ENCODE measurements around the gene CDC42EP4. TPM values are rescaled to one million over a fixed set of nuclear protein-coding genes. Genes with fewer than 3 reads are reported as not detected.

CDC42EP4 gene
- 20.6 and 24.1 TPM in 2 replicates for total RNA-seq (2014; rRNA removed)
- polyA plus RNA-seq (2012) = 11.0 TPM

GRCh38 chr17:73311781-73312641 is at the start of gene CDC42EP4:
Gene CDC42EP4 (minus strand): TSS chr17:73312001. CDS start chr17:73286500, 25,501 bp downstream.
- DNase-seq (ENCODE audit: low read depth) = peak; percentile 89

- DNase-seq (ENCODE audit: low read depth) = no peak
These were observed 49.4 kb upstream of the CDC42EP4 start for GRCh38 chr17:73360961-73361761.

- DNase-seq (ENCODE audit: low read depth) = no peak
These were observed 48.2 kb upstream of the CDC42EP4 start for GRCh38 chr17:73359987-73360410.

- DNase-seq (ENCODE audit: low read depth) = no peak
These were observed 47.6 kb upstream of the CDC42EP4 start for GRCh38 chr17:73359352-73359751.

GRCh38 chr17:73358668-73359067 is 46.9 kb upstream of the CDC42EP4 start:
- no peak for DNase-seq (ENCODE audit: low read depth)

GRCh38 chr17:73357981-73358380 is 46.2 kb upstream of the CDC42EP4 start:
- DNase-seq (ENCODE audit: low read depth) = no peak

- DNase-seq (ENCODE audit: low read depth) = no peak
These were observed 45.5 kb upstream of the CDC42EP4 start for GRCh38 chr17:73357318-73357717.

- DNase-seq (ENCODE audit: low read depth) = no peak
These were observed 44.9 kb upstream of the CDC42EP4 start for GRCh38 chr17:73356561-73357170.

GRCh38 chr17:73354423-73355284 is 42.9 kb upstream of the CDC42EP4 start:
- no peak for DNase-seq (ENCODE audit: low read depth)

GRCh38 chr17:73352261-73352660 is 40.5 kb upstream of the CDC42EP4 start:
- no peak for DNase-seq (ENCODE audit: low read depth)

- no peak for DNase-seq (ENCODE audit: low read depth)
These were observed 40.0 kb upstream of the CDC42EP4 start for GRCh38 chr17:73351764-73352163.

- DNase-seq (ENCODE audit: low read depth) = no peak
These were observed 39.1 kb upstream of the CDC42EP4 start for GRCh38 chr17:73350864-73351263.

- DNase-seq (ENCODE audit: low read depth) = no peak
These were observed 37.8 kb upstream of the CDC42EP4 start for GRCh38 chr17:73349647-73350046.

GRCh38 chr17:73349138-73349537 is 37.3 kb upstream of the CDC42EP4 start:
- no peak for DNase-seq (ENCODE audit: low read depth)

GRCh38 chr17:73348829-73349095 is 37.0 kb upstream of the CDC42EP4 start:
- no peak for DNase-seq (ENCODE audit: low read depth)

- DNase-seq (ENCODE audit: low read depth) = no peak
These were observed 36.4 kb upstream of the CDC42EP4 start for GRCh38 chr17:73348018-73348828.

- DNase-seq (ENCODE audit: low read depth) = no peak
These were observed 35.5 kb upstream of the CDC42EP4 start for GRCh38 chr17:73347351-73347750.

GRCh38 chr17:73346501-73347162 is 34.8 kb upstream of the CDC42EP4 start:
- DNase-seq (ENCODE audit: low read depth) = no peak

GRCh38 chr17:73343739-73344454 is 32.1 kb upstream of the CDC42EP4 start:
- peak; percentile 67 for DNase-seq (ENCODE audit: low read depth)

Data from LHCN-M2 (cell line).